HCT116 (cell line): Measurements from ENCODE around the gene TMEM81. TPM values are rescaled to one million over a fixed set of nuclear protein-coding genes. Genes with fewer than 3 reads are reported as not detected.

Experiments
- ATAC-seq: fragments of 200-7000 bp; cut with Tn5 transposase; 2 replicates; pipeline ENCODE4 v1.9.1; 2020; ENCODE audit warnings: mild to moderate bottlenecking, moderate library complexity
- BruUV-seq: library from RNA; stranded (reverse); fragments of 400-500 nt; replicated peaks from 2 replicates; lab custom pipeline; 2021; lab: Mats Ljungman, UMichigan
- CTCF ChIA-PET: fragments of 300-600 bp; sonication (Branson Sonifier 250); formaldehyde crosslinking; loops from one replicate; lab custom pipeline; 2021; ENCODE audit warnings: antibody characterized with exemption; lab: Charles Lee
- POLR2A ChIA-PET: fragments of 300-600, 350-600 bp; sonication (Branson Sonifier 250); formaldehyde crosslinking; loops from one replicate; lab custom pipeline; 2021; ENCODE audit warnings: antibody characterized with exemption; lab: Charles Lee
- RAD21 ChIA-PET, 2 experiments: fragments of 300-600 bp; sonication (Branson Sonifier 250); formaldehyde crosslinking; loops; one replicate each; lab custom pipeline; 2023; ENCODE audit warnings: low total read pairs in 2 of 2; ENCODE audit not compliant: uncharacterized antibody in 2 of 2, unreplicated experiment in 2 of 2, low non-redundant PET in 1 of 2; lab: Charles Lee
- DNase-seq: peaks from one replicate; pipeline ENCODE4 v3.0.0-alpha.2; 2010; ENCODE audit warnings: low read depth, low spot score
- H2AFZ ChIP-seq: fragments of 200-600 bp; shearing (Covaris generic), sonication (generic); 2 replicates; pipeline ENCODE4 v1.6.1; 2017; ENCODE audit warnings: low read depth, mixed run types, mixed read lengths, antibody characterized with exemption, low read length; ENCODE audit not compliant: poor library complexity, severe bottlenecking
- H3K27ac ChIP-seq: 2 replicates; pipeline ENCODE4 v1.5.1; 2012; ENCODE audit warnings: low read depth, low read length
- H3K27me3 ChIP-seq: fragments of 200-600 bp; sonication (generic); 2 replicates; pipeline ENCODE4 v1.6.1; 2016; ENCODE audit warnings: mixed run types, low read length, mixed read lengths; ENCODE audit not compliant: insufficient read depth
- H3K36me3 ChIP-seq, 2 experiments: fragments of 200-500 bp in 1 of 2; fragments of 200-600 bp in 1 of 2; sonication (Bioruptor generic) in 1 of 2; sonication (generic) in 1 of 2; 2 replicates each; pipeline versions ENCODE4 v1.5.1 to v1.6.1; 2014 to 2016; ENCODE audit warnings: low read length in 2 of 2, inconsistent platforms in 1 of 2, mixed read lengths in 1 of 2, mixed run types in 1 of 2; ENCODE audit not compliant: insufficient read depth in 2 of 2, control insufficient read depth in 1 of 2
- H3K4me1 ChIP-seq, 2 experiments: fragments of 200-600 bp in 1 of 2; sonication (generic) in 1 of 2; 2 replicates each; pipeline versions ENCODE4 v1.5.1 to v1.6.1; 2012 to 2017; ENCODE audit warnings: low read length in 2 of 2, inconsistent platforms in 1 of 2, mild to moderate bottlenecking in 1 of 2, mixed read lengths in 1 of 2, mixed run types in 1 of 2, moderate library complexity in 1 of 2; ENCODE audit not compliant: insufficient read depth in 2 of 2, control insufficient read depth in 1 of 2
- H3K4me2 ChIP-seq: fragments of 200-600 bp; sonication (generic); 2 replicates; pipeline ENCODE4 v1.6.1; 2017; ENCODE audit warnings: mixed run types, low read length, mixed read lengths
- H3K4me3 ChIP-seq, 2 experiments: fragments of 200-600 bp in 1 of 2; sonication (generic) in 1 of 2; replicated peaks in 1 of 2; 2 replicates each; pipeline ENCODE4 v1.5.1; 2011 to 2016; ENCODE audit warnings: low read length in 2 of 2, control low read depth in 1 of 2, low read depth in 1 of 2, mild to moderate bottlenecking in 1 of 2, mixed read lengths in 1 of 2, mixed run types in 1 of 2
- H3K79me2 ChIP-seq: fragments of 200-600 bp; sonication (generic); 2 replicates; pipeline ENCODE4 v1.6.1; 2017; ENCODE audit warnings: mild to moderate bottlenecking, mixed run types, low read length, moderate library complexity, mixed read lengths; ENCODE audit not compliant: insufficient read depth
- H3K9ac ChIP-seq: fragments of 200-600 bp; sonication (generic); 2 replicates; pipeline ENCODE4 v1.6.1; 2016; ENCODE audit warnings: low read length, mixed read lengths
- H3K9me2 ChIP-seq: fragments of 200-600 bp; sonication (generic), shearing (Covaris generic); 2 replicates; pipeline ENCODE4 v1.6.1; 2017; ENCODE audit warnings: mixed run types, mild to moderate bottlenecking, moderate library complexity; ENCODE audit not compliant: insufficient read depth
- H3K9me3 ChIP-seq, 2 experiments: fragments of 200-500 bp in 1 of 2; fragments of 200-600 bp in 1 of 2; sonication (Bioruptor generic) in 1 of 2; sonication (generic) in 1 of 2; 2 replicates each; pipeline ENCODE4 v1.6.1; 2014 to 2017; ENCODE audit warnings: low read length in 2 of 2, mixed read lengths in 2 of 2, inconsistent platforms in 1 of 2, low read depth in 1 of 2, mild to moderate bottlenecking in 1 of 2, mixed run types in 1 of 2, moderate library complexity in 1 of 2; ENCODE audit not compliant: control insufficient read depth in 1 of 2, insufficient read depth in 1 of 2
- H4K20me1 ChIP-seq: fragments of 200-600 bp; sonication (generic), shearing (Covaris generic); 2 replicates; pipeline ENCODE4 v1.6.1; 2017; ENCODE audit warnings: mixed run types, mild to moderate bottlenecking, moderate library complexity; ENCODE audit not compliant: insufficient read depth
- CEBPB ChIP-seq: IDR thresholded peaks from 2 replicates; pipeline ENCODE4 v1.6.1; 2012; ENCODE audit warnings: low read depth
- EGR1 ChIP-seq: IDR thresholded peaks from 2 replicates; pipeline ENCODE4 v1.6.1; 2012; ENCODE audit warnings: low read depth
- ELF1 ChIP-seq: IDR thresholded peaks from 2 replicates; pipeline ENCODE4 v1.6.1; 2012; ENCODE audit warnings: low read depth, borderline replicate concordance
- EZH2 ChIP-seq: fragments of 200-600 bp; sonication (generic); IDR thresholded peaks from 2 replicates; pipeline ENCODE4 v1.6.1; 2017; ENCODE audit warnings: antibody characterized with exemption, mixed run types
- EZH2phosphoT487 ChIP-seq: fragments of 200-600 bp; IDR thresholded peaks from 2 replicates; pipeline ENCODE4 v1.6.1; 2018; ENCODE audit warnings: antibody characterized with exemption, borderline replicate concordance
- FOSL1 ChIP-seq: IDR thresholded peaks from 2 replicates; pipeline ENCODE4 v1.6.1; 2012; ENCODE audit warnings: low read depth
- POLR2A ChIP-seq: IDR thresholded peaks from 2 replicates; pipeline ENCODE4 v1.7.0; 2011; ENCODE audit warnings: borderline replicate concordance; ENCODE audit not compliant: insufficient read depth, insufficient read length; ENCODE audit errors: extremely low read depth
- POLR2AphosphoS5 ChIP-seq: IDR thresholded peaks from 2 replicates; pipeline ENCODE4 v1.6.1; 2011; ENCODE audit warnings: mild to moderate bottlenecking, low read depth, low read length, moderate library complexity
- REST ChIP-seq: IDR thresholded peaks from 2 replicates; pipeline ENCODE4 v1.6.1; 2012; ENCODE audit warnings: low read depth
- SIN3A ChIP-seq: IDR thresholded peaks from 2 replicates; pipeline ENCODE4 v1.6.1; 2012; ENCODE audit warnings: low read depth
- SP1 ChIP-seq: IDR thresholded peaks from 2 replicates; pipeline ENCODE4 v1.6.1; 2012; ENCODE audit warnings: low read depth
- TCF7L2 ChIP-seq: IDR thresholded peaks from 2 replicates; pipeline ENCODE4 v1.7.0; 2011; ENCODE audit warnings: borderline replicate concordance, inconsistent platforms; ENCODE audit not compliant: insufficient read depth, insufficient read length; ENCODE audit errors: extremely low read depth
- ZNF274 ChIP-seq: fragments of 200-500 bp; sonication (Bioruptor generic); IDR thresholded peaks from 2 replicates; pipeline ENCODE4 v1.6.1; 2014; ENCODE audit warnings: mild to moderate bottlenecking, low read depth, low read length, inconsistent platforms
- intact Hi-C: fragments of 100-400 bp; cut with micrococcal nuclease; formaldehyde crosslinking; loops from 2 replicates; pipeline ENCODE4 v1.10.0; 2022
- total RNA-seq: library from RNA; stranded (reverse); gene quantifications from one replicate; pipeline ENCODE4 v1.2.1, GENCODE V29; 2021; ENCODE audit not compliant: unreplicated experiment
- TF ChIP-seq, protein P1 (sequence below): IDR thresholded peaks from 2 replicates; pipeline ENCODE4 v1.6.1; 2011; ENCODE audit warnings: mild to moderate bottlenecking, low read length, moderate library complexity; ENCODE audit not compliant: insufficient replicate concordance; ENCODE audit errors: extremely low read depth
- TF ChIP-seq, protein P2 (sequence below): IDR thresholded peaks from 2 replicates; pipeline ENCODE4 v1.6.1; 2012
- TF ChIP-seq, protein P3 (sequence below): IDR thresholded peaks from 2 replicates; pipeline ENCODE4 v1.6.1; 2012

TMEM81 gene
- total RNA-seq, 1 experiment from 2014 or later = 4.9 TPM

- TF ChIP-seq, protein P1, sequence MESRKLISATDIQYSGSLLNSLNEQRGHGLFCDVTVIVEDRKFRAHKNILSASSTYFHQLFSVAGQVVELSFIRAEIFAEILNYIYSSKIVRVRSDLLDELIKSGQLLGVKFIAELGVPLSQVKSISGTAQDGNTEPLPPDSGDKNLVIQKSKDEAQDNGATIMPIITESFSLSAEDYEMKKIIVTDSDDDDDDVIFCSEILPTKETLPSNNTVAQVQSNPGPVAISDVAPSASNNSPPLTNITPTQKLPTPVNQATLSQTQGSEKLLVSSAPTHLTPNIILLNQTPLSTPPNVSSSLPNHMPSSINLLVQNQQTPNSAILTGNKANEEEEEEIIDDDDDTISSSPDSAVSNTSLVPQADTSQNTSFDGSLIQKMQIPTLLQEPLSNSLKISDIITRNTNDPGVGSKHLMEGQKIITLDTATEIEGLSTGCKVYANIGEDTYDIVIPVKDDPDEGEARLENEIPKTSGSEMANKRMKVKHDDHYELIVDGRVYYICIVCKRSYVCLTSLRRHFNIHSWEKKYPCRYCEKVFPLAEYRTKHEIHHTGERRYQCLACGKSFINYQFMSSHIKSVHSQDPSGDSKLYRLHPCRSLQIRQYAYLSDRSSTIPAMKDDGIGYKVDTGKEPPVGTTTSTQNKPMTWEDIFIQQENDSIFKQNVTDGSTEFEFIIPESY = peak; percentile 61
Observed at GRCh38 chr1:205121660-205122488, 37.6 kb upstream of the TMEM81 start, which contains the start of gene RBBP5 (continued).

GRCh38 chr1:205118752-205119151 is 34.5 kb upstream of the TMEM81 start:
- peaks cover 73% of the 10 kb centered on the region for H3K79me2 ChIP-seq
- H2AFZ ChIP-seq = no peak overlapping the region
- BruUV-seq = no TSS peak
- H3K4me3 ChIP-seq = no peak overlapping the region
- no peak overlapping the region for H3K9ac ChIP-seq
- ChIA-PET CTCF (interaction anchor here (1.3 kb wide), 1 partner anchor 57 kb away, joined by 3 read pairs; no protein-coding TSS in a partner anchor), POLR2A (no interaction called here), RAD21 (no interaction called here)
- no peaks in the 10 kb centered on the region for H4K20me1 ChIP-seq
- no peaks in the 10 kb centered on the region for H3K27me3 ChIP-seq
- TF ChIP-seq FOSL1 = no peak
- TF ChIP-seq ZNF274 = no peak
- TF ChIP-seq SP1 = no peak
- TF ChIP-seq, protein P2, sequence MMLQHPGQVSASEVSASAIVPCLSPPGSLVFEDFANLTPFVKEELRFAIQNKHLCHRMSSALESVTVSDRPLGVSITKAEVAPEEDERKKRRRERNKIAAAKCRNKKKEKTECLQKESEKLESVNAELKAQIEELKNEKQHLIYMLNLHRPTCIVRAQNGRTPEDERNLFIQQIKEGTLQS = no peak
- TF ChIP-seq EGR1 = no peak
- TF ChIP-seq POLR2AphosphoS5 = no peak
- TF ChIP-seq CEBPB = no peak
- TF ChIP-seq POLR2A = no peak
- TF ChIP-seq REST = no peak
- no peak for TF ChIP-seq EZH2phosphoT487
- TF ChIP-seq TCF7L2 = no peak
- TF ChIP-seq, protein P1 = no peak
- TF ChIP-seq ELF1 = no peak
- TF ChIP-seq EZH2 = no peak
- TF ChIP-seq, protein P3, sequence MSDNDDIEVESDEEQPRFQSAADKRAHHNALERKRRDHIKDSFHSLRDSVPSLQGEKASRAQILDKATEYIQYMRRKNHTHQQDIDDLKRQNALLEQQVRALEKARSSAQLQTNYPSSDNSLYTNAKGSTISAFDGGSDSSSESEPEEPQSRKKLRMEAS = no peak
- TF ChIP-seq SIN3A = no peak
- no peak for DNase-seq
- peaks cover 7 to 22% of the 10 kb centered on the region in 2 experiments; a peak in 3 of 4 replicates for H3K4me1 ChIP-seq
- no peaks in the 10 kb centered on the region for H3K9me3 ChIP-seq
- H3K36me3 ChIP-seq = peaks cover 8 to 14% of the 10 kb centered on the region in 2 experiments; a peak in 3 of 4 replicates
- no peak overlapping the region for H3K27ac ChIP-seq
- ATAC-seq = no peak
- no peak overlapping the region for H3K4me2 ChIP-seq
- intact Hi-C loops = no loop called here
- no peaks in the 10 kb centered on the region for H3K9me2 ChIP-seq
